ENCODE measurements around the gene CYP24A1.

Gene CYP24A1

DNA sequence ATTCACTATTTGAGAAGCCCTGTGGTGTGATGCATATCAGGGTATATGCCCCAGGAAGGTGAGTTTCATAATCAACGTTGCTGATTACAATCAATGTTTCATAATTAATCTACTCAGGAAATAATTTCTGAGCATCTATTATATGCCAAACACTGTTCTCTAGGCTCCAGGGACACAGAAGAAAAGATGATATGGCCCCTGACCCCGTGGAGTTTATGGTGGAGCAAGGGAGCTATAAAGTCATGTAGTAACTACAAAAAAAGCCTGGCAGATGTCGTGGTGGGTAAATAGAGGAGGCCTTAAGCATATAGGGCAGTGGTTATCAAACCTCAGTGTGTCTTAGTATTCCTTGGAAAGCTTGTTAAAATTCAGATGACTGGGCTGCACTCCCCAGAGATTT is 63.3 kb downstream of the CYP24A1 start:
- no peak for DNase-seq

DNA sequence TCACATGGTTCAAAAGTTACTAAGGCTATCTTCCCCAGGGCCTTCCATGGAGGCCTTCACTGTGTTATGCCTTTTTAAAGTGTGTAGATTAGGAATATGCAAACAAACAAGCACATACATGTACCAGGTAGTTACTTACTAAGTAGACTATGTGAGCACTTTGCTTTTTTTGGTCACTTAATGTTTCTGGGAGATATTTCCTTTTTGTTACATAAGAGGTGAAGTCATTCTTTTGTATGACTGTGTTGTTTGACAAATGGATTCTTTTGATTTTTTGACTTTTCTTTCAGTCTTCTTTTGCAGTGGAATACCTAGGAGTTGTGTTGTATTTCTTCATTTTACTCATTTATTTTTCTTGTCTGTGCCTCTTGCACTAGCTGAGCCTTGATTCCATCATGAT is 63.7 kb downstream of the CYP24A1 start:
- no peak for DNase-seq

DNA sequence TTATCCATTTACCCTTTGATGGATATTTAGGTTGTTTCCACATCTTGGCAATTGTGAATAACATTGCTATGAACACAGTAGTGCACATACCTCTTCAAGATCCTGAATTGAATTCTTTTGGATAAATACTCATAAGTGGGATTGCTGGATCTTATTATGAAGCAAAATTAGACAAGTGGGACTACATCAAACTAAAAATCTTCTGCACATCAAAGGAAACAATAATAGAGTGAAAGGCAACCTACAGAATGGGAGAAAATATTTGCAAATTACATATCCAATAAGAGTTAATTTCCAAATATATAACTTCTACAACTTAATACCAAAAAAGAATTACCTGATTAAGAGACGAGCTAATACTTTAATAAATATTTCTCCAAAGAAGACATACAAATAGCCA is 65.0 kb downstream of the CYP24A1 start:
- no peak for DNase-seq

DNA sequence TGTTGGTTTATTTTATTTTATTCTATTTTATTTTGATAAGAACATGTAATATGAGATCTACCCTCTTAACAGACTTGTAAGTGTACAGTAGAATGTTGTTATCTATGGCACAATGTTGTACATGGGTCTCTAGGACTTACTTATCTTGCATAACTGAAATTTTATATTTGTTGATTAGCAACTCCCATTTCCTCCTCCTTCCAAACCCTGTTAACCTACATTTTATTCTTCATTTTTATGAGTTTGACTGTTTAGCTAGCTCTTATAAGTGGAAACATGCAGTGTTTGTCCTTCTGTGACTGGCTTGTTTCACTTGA is 65.5 kb downstream of the CYP24A1 start:
- DNase-seq, result no peak

DNA sequence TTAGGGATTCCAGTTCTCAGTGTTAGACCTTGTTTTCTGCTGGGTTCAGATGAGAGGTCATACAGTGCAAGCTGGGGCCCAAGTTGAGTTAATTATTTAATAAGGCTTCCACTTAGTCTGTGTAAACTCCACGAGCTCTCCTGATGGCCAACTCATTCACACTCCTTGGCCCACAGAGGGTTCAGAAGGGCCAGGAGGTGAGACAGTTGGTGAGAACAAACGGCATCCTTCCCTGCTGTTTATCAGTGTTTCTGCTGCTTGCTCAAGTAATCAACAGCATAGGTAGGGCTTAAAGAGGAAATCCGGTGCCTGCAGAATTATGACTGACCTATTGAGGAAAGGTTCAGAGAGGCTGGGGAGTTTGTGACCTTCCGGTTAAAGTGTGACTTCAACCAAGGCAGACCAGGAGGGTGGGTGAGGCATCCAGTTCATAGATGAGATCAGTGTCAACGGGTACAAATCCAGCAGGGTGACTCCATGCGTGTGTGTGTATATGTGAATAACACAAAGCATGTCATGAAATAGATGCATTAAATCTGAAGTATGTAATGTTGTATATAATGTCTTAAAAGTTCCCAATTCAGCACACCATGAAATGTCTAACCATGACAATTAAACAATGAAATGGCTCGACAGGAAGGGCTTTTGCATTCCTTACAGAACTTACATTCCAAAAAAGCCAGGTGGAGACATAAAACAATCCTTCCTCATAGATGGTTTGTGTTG is 66.0 kb downstream of the CYP24A1 start:
- no peak for DNase-seq

DNA sequence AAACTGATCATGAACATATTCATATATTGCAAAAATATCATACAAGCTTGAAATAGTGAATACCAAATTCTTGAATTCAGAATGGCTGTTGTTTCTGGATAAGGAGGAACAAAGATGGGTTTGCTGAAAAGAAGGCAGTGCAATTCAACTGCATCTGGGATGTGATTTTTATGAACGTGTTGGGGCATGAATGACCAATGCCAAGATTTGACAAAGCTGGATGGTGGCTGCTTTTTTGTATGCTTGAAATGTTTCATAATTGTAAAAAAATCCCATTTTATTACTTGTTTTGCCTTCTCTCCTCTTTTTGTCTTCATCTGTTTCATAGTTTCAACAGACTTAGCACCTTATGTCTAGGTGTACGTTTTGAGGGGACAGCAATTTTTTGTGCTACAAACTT is 66.6 kb downstream of the CYP24A1 start:
- DNase-seq, result no peak

DNA sequence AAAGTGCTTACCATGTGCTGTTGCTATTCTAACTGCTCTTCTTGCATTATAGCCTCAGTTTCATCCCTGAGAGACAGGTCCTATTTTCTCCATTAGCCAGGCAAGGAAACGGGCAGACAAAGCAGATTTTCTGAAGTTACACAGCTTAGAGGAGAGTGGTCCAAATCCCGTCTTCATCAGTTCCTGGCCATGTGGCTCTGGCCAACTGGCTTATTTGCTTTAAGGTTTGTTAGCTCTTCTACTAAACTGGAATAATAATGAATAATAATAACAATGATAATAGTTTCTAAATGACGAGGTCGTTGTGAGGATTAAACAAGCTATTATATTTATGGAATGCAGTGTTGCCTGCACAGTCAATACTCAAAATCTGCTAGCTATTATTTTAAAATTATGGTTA is 67.6 kb downstream of the CYP24A1 start:
- DNase-seq, result no peak

DNA sequence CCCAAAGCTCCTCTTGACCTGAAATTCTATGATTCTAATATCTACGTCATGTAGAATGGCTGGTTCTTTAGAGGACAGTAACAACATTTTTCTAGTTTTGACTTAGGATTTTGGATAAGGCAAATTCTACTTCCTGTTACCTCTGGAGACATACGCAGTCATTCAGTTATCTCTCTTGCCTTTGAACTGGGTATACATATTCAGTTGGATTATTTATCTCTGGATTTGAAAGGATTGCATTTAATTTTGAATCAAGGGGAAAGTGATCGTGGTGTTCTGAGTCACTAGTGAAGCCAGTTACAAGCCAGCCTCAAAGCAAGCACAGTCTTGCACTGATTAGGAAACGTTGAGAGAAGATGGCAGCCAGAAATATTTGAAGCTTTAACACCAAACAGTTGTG is 68.1 kb downstream of the CYP24A1 start:
- DNase-seq, result no peak

DNA sequence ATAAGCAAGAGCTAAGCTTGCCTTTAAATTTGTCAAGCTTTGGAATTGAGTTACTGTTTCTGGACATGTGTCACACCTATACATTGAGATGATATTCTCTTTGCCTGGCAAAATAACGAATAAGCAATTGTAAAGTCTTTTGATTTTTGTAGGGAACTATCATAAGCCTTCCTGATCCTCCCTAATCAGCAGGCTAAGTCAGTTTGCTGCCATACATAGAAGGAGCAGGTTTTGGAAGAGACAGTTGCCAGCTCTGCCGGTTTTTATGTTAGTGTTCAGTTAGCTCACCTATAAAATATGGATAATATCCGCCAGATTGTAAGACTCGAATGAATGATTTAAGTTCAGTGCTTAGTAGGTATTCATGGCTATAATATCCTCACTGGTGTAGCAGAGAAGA is 69.0 kb downstream of the CYP24A1 start:
- no peak for DNase-seq

DNA sequence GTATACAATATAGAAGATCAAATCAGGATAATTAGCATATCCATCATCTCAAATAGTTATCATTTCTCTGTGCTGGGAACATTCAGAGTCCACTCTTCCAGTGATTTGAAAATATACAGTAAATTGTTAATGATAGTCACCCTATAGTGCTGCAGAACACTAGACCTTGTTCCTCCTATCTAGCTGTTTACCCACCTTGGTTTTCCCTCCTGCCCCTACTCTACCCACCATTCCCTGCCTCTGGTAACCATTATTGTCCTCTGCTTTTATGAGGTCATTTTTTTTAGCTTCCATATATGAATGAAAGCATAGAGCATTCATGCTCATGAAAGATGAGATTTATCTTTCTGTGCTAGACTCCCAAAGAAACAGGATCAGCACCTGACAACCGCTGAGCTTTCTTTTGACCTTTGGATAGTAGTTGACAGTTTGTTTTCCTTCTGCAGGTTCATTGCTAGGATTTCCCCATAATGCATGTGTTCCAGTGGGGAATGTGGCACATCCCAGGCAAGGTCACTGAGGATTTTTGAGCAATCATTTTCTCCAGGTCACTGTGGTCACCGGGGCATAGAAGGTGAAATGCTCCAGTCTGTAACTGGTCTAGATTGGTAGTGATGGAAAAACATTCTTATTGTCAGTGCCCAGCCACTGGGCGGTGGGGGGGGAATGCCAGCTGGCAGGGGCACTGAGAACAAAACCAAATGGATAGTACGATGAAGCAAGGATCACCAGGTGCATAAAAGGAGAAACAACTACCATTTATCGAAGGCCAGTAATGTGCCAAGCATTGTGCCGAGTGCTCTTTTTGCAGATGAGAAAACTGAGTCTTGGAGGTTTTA is 69.8 kb downstream of the CYP24A1 start:
- no peak for DNase-seq
